ENCODE measurements around the gene GALNT7. TPM values are rescaled to one million over a fixed set of nuclear protein-coding genes. Genes with fewer than 3 reads are reported as not detected.

The GALNT7 gene
- total RNA-seq, 1 donor from 2014 or later: 6.1 TPM

DNA sequence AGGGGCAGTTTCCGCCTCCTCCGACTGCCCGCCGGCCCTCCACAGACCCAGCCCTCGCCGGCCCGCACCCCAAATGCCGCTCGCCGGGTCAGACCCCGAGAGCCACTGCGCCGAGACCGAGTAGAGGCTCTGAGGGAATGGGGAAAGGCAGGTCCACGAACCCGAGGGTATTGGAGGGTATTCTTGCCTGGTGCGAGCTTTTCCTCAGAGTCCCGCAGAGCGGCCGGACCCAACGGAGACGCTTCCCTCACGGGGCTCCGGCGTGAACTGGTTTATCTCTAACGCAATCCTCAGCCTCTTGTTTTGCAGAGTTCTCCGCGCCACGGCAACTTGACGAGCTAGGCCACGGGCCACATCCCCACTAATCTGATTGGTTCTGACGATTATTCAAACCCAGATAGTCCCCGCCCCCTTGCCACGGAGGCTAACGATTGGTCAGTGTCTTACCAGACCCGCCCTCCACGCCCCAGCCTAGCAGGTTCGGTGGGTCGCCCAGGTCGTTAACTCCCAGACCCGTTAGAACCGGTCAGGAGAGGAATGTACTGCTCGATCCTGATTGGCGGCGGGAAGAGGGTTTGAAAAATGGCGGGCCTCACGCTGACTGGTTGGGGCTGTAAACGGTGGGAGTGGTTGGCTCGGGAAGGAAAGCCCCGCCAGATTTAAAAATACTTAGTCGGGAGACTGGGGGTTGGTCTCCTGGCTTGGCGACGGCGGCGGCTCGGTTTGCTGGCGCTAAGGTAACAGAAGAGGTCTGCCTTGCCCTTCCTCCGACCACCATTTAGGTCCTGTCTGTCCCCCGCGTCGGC lies 165.7 kb downstream of the GALNT7 start, which contains the start of gene HMGB2:
HMGB2 (minus strand) TSS at position 274 of the 806 bp plus-strand sequence. CDS start 709 bp downstream, outside the sequence.
- peak; percentile 100 for DNase-seq
- Histone ChIP-seq H3K27me3 (ENCODE audit: low read depth) (no peaks in the 10 kb centered on the region), H3K4me3 (peak within 1 kb of the TSS; percentile 94), H3K9me3 (replicated peaks) (no peaks in the 10 kb centered on the region), H3K27ac (replicated peaks) (peak within 1 kb of the TSS; percentile 99), H3K4me1 (peaks cover 48% of the 10 kb centered on the region), H3K36me3 (peaks cover 31% of the 10 kb centered on the region)
- intact Hi-C loops (cut with micrococcal nuclease): loop anchor here (5.0 kb wide), 1 partner anchor 38 kb away; the partner anchor contains the start of gene SAP30
- TF ChIP-seq, protein P1, sequence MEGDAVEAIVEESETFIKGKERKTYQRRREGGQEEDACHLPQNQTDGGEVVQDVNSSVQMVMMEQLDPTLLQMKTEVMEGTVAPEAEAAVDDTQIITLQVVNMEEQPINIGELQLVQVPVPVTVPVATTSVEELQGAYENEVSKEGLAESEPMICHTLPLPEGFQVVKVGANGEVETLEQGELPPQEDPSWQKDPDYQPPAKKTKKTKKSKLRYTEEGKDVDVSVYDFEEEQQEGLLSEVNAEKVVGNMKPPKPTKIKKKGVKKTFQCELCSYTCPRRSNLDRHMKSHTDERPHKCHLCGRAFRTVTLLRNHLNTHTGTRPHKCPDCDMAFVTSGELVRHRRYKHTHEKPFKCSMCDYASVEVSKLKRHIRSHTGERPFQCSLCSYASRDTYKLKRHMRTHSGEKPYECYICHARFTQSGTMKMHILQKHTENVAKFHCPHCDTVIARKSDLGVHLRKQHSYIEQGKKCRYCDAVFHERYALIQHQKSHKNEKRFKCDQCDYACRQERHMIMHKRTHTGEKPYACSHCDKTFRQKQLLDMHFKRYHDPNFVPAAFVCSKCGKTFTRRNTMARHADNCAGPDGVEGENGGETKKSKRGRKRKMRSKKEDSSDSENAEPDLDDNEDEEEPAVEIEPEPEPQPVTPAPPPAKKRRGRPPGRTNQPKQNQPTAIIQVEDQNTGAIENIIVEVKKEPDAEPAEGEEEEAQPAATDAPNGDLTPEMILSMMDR (IDR thresholded peaks at IDR 0.05; ENCODE audit: borderline replicate concordance): no peak

DNA sequence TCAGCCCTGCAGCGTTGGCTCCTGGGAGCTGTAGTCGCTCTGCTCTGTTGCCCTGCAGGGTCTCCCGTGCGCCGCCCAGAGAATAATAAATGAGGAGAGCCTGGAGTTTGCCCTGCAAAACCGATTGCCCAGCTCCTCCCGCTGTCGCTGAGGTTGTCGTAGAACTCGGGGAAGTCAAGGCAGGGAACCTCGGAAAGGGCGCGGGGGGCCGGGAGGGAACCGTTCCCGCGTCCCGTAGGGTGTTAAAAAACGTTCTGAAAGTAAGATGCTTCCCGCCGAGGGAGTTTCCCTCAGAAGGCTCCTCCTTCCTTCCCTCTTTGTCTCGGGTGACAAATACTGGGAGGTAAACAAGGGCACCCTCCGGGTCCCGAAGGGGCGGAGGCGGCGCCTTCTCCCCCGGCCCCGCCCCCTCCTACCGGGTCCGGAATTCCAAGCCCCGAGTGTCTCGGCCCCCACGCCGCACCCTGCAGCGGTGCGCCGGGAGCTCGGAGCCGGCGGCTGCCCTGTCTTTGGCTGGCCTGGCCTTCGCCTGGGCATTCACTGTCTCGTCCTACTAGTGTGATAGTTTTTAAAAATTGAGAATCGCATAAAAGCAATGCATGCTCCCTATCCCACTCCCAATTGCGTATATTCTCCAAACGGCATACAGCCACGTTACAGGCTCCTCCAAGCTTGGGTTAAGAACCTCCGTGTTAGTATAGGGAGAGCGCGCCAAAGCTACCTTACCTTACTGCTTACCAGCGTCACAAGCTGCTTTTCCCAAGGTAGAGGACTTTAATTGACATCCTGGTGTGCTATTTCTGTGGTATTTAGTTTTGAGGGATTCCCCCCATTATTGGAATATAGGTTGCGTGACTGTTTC lies 166.5 kb downstream of the GALNT7 start:
- Histone ChIP-seq H3K36me3 (peaks cover 28% of the 10 kb centered on the region), H3K27me3 (ENCODE audit: low read depth) (no peaks in the 10 kb centered on the region), H3K4me1 (peaks cover 48% of the 10 kb centered on the region), H3K4me3 (peak overlapping the region; percentile 94), H3K27ac (replicated peaks) (peak overlapping the region; percentile 99), H3K9me3 (replicated peaks) (no peaks in the 10 kb centered on the region)
- peak; percentile 60 for DNase-seq
- TF ChIP-seq, protein P1 (IDR thresholded peaks at IDR 0.05; ENCODE audit: borderline replicate concordance): no peak
- intact Hi-C loops (cut with micrococcal nuclease): loop anchor here (5.0 kb wide), 1 partner anchor 37 kb away; the partner anchor contains the start of gene SAP30

DNA sequence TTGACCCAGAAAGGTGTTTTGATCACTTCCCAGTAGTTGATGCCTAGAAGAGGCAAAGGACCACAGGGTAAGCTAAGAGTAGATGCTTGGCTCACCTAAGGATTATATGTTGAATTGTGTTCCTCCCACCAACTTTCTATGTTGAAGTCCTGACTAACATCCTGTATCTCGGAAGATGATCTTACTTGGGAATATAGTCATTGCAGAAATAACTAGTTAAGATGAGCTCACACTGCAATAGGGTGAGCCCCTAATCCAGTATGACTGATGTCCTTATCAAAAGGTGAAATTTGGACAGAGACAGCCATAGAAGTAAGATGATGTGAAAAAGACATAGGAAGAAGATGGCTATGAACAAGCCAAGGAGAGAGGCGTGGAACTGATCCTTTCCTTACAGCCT lies 168.9 kb downstream of the GALNT7 start:
- Histone ChIP-seq H3K27ac (replicated peaks) (no peak overlapping the region), H3K36me3 (peaks cover 5% of the 10 kb centered on the region), H3K27me3 (ENCODE audit: low read depth) (no peaks in the 10 kb centered on the region), H3K4me3 (no peak overlapping the region), H3K9me3 (replicated peaks) (no peaks in the 10 kb centered on the region), H3K4me1 (peaks cover 29% of the 10 kb centered on the region)
- DNase-seq: no peak
- TF ChIP-seq, protein P1 (IDR thresholded peaks at IDR 0.05; ENCODE audit: borderline replicate concordance): no peak
- intact Hi-C loops (cut with micrococcal nuclease): no loop called here

GRCh38 chr4:173343832-173344397 lies 175.3 kb downstream of the GALNT7 start:
- Histone ChIP-seq H3K4me1 (no peaks in the 10 kb centered on the region), H3K4me3 (no peak overlapping the region), H3K36me3 (no peaks in the 10 kb centered on the region), H3K9me3 (replicated peaks) (no peaks in the 10 kb centered on the region), H3K27me3 (ENCODE audit: low read depth) (no peaks in the 10 kb centered on the region), H3K27ac (replicated peaks) (peak overlapping the region; percentile 47)
- no peak for DNase-seq
- intact Hi-C loops (cut with micrococcal nuclease): no loop called here
- TF ChIP-seq, protein P1 (IDR thresholded peaks at IDR 0.05; ENCODE audit: borderline replicate concordance): no peak

DNA sequence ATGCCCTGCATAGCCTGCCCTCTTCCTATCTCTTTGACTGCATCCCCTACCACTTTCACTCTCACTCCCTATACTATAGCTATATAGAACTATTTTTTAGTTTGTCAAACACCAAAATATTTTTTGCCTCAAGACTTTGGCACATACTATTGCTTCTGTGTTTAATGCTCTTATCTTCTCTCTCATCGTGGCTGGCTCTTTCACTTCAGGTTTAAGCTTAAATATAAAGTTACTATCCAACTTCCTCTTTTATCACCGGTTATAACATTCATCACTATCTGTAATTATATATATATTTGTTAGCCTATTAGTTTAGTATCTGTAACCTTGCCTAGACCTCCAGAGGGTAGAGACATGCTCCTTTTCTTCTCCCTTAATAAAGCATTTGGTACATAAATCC lies 177.0 kb downstream of the GALNT7 start:
- Histone ChIP-seq H3K36me3 (no peaks in the 10 kb centered on the region), H3K27me3 (ENCODE audit: low read depth) (no peaks in the 10 kb centered on the region), H3K4me1 (no peaks in the 10 kb centered on the region), H3K9me3 (replicated peaks) (no peaks in the 10 kb centered on the region), H3K27ac (replicated peaks) (no peak overlapping the region), H3K4me3 (no peak overlapping the region)
- intact Hi-C loops (cut with micrococcal nuclease): no loop called here
- no peak for DNase-seq
- TF ChIP-seq, protein P1 (IDR thresholded peaks at IDR 0.05; ENCODE audit: borderline replicate concordance): no peak
